K562 (cell line): ENCODE data around the gene TMEM163.

ENCODE experiments used
- ELF1 ChIP-seq: fragments of 200-800 bp; sonication (Bioruptor generic); IDR thresholded peaks from 2 replicates; pipeline ENCODE4 v1.6.1; 2016; ENCODE audit warnings: missing genetic modification characterization, missing compliant biosample characterization
- FOXM1 ChIP-seq, 2 experiments: fragments of 450-650 bp in 1 of 2; sonication (generic) in 1 of 2; formaldehyde crosslinking in 1 of 2; IDR thresholded peaks; 2 replicates each; pipeline versions ENCODE4 v1.6.1 to v1.9.0; 2017 to 2022; ENCODE audit warnings: low read depth in 2 of 2, mild to moderate bottlenecking in 2 of 2, missing genetic modification reagents in 1 of 2, moderate library complexity in 1 of 2
- GTF2F1 ChIP-seq: IDR thresholded peaks from 2 replicates; pipeline ENCODE4 v1.6.1; 2011; ENCODE audit warnings: low read depth, low read length, improper control_type of control experiment
- HNRNPK ChIP-seq: fragments of 200-400 bp; formaldehyde crosslinking; IDR thresholded peaks from one replicate; pipeline ENCODE4 v1.6.1; 2018; ENCODE audit warnings: mild to moderate bottlenecking, low read depth, low read length; ENCODE audit not compliant: poor library complexity, severe bottlenecking
- POLR2AphosphoS5 ChIP-seq: IDR thresholded peaks from 2 replicates; pipeline ENCODE4 v1.6.1; 2011; ENCODE audit warnings: mild to moderate bottlenecking, low read depth, low read length, moderate library complexity; ENCODE audit not compliant: control insufficient read depth, insufficient read depth
- SIRT6 ChIP-seq: IDR thresholded peaks from one replicate; pipeline ENCODE4 v1.6.1; 2012; ENCODE audit warnings: low read depth, mild to moderate bottlenecking, control low read depth, inconsistent platforms, low read length, moderate library complexity
- STAT5B ChIP-seq: fragments of 250-450 bp; sonication (Bioruptor Pico); IDR thresholded peaks from 2 replicates; pipeline ENCODE4 v1.8.0; 2021; ENCODE audit warnings: mild to moderate bottlenecking, inconsistent platforms
- TSHZ1 ChIP-seq: fragments of 250-450 bp; sonication (Bioruptor Pico); IDR thresholded peaks from 2 replicates; pipeline ENCODE4 v1.4.0; 2020; ENCODE audit warnings: mild to moderate bottlenecking, moderate library complexity
- ZNF140 ChIP-seq: fragments of 250-450 bp; sonication (Bioruptor Pico); IDR thresholded peaks from 2 replicates; pipeline ENCODE4 v1.8.0; 2021; ENCODE audit warnings: moderate library complexity, mild to moderate bottlenecking, inconsistent platforms
- TF ChIP-seq, protein P1 (sequence below), 3 experiments: IDR thresholded peaks in 2 of 3; conservative IDR thresholded peaks in 1 of 3; 2 replicates each; pipeline ENCODE4 v1.5.1; 2011 to 2012; ENCODE audit warnings: low read length in 3 of 3, mild to moderate bottlenecking in 3 of 3, control low read depth in 2 of 3, improper control_type of control experiment in 1 of 3, inconsistent platforms in 1 of 3, low read depth in 1 of 3, mixed read lengths in 1 of 3, moderate library complexity in 1 of 3; ENCODE audit not compliant: insufficient read depth in 2 of 3
- TF ChIP-seq, protein P2 (sequence below): sonication (generic); formaldehyde crosslinking; IDR thresholded peaks from 2 replicates; pipeline ENCODE4 v1.8.1; 2022; ENCODE audit warnings: missing genetic modification reagents

- no peak for TF ChIP-seq ELF1 (tag)
- TF ChIP-seq, protein P1, sequence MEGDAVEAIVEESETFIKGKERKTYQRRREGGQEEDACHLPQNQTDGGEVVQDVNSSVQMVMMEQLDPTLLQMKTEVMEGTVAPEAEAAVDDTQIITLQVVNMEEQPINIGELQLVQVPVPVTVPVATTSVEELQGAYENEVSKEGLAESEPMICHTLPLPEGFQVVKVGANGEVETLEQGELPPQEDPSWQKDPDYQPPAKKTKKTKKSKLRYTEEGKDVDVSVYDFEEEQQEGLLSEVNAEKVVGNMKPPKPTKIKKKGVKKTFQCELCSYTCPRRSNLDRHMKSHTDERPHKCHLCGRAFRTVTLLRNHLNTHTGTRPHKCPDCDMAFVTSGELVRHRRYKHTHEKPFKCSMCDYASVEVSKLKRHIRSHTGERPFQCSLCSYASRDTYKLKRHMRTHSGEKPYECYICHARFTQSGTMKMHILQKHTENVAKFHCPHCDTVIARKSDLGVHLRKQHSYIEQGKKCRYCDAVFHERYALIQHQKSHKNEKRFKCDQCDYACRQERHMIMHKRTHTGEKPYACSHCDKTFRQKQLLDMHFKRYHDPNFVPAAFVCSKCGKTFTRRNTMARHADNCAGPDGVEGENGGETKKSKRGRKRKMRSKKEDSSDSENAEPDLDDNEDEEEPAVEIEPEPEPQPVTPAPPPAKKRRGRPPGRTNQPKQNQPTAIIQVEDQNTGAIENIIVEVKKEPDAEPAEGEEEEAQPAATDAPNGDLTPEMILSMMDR (IDR thresholded peaks at IDR 0.05 in 2 of 3, conservative IDR thresholded peaks at IDR 0.05 in 1 of 3; ENCODE audit: insufficient read depth in 2 of 3, low read depth in 1 of 3, low read length in 3 of 3): no peak
- TF ChIP-seq STAT5B: no peak
- no peak for TF ChIP-seq TSHZ1
- TF ChIP-seq GTF2F1: no peak
- no peak for TF ChIP-seq FOXM1 (IDR thresholded peaks at IDR 0.05; ENCODE audit: low read depth)
- no peak for TF ChIP-seq FOXM1 (CRISPR knock-in tag; IDR thresholded peaks at IDR 0.05; ENCODE audit: low read depth)
- TF ChIP-seq, protein P2, sequence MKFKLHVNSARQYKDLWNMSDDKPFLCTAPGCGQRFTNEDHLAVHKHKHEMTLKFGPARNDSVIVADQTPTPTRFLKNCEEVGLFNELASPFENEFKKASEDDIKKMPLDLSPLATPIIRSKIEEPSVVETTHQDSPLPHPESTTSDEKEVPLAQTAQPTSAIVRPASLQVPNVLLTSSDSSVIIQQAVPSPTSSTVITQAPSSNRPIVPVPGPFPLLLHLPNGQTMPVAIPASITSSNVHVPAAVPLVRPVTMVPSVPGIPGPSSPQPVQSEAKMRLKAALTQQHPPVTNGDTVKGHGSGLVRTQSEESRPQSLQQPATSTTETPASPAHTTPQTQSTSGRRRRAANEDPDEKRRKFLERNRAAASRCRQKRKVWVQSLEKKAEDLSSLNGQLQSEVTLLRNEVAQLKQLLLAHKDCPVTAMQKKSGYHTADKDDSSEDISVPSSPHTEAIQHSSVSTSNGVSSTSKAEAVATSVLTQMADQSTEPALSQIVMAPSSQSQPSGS: no peak
- TF ChIP-seq ZNF140 (CRISPR knock-in tag): no peak
- no peak for TF ChIP-seq SIRT6
- no peak for TF ChIP-seq HNRNPK
- TF ChIP-seq POLR2AphosphoS5: no peak
These were observed 256.5 kb downstream of the TMEM163 start for GRCh38 chr2:134462275-134462674.
